Stimulated activated CD4-positive, alpha-beta T cell treated with anti-CD3 and anti-CD28 coated beads, Interleukin-15, amount 100 ng/mL, for 24 hours (primary cell): Measurements from ENCODE around the gene INAFM2.
A peak's percentile ranks its signal among the peaks of the same experiment; 100 is the strongest.

ENCODE experiments used
- DNase-seq: peaks from one replicate; pipeline ENCODE4 v3.0.0-alpha.2; 2020

Gene INAFM2

GRCh38 chr15:40330368-40330836 lies 6.9 kb downstream of the INAFM2 start:
- DNase-seq = no peak

- DNase-seq = no peak
Measured at GRCh38 chr15:40331026-40331425, 7.5 kb downstream of the INAFM2 start.

- no peak for DNase-seq
Measured at GRCh38 chr15:40331637-40332036, 8.1 kb downstream of the INAFM2 start.

GRCh38 chr15:40332113-40332781 lies 8.8 kb downstream of the INAFM2 start:
- no peak for DNase-seq

GRCh38 chr15:40333922-40334492 lies 10.5 kb downstream of the INAFM2 start:
- DNase-seq = peak; percentile 51

- DNase-seq = no peak
Measured at GRCh38 chr15:40334541-40334940, 11.0 kb downstream of the INAFM2 start.

GRCh38 chr15:40334941-40335795 lies 11.7 kb downstream of the INAFM2 start:
- DNase-seq = no peak

GRCh38 chr15:40335938-40336743 lies 12.6 kb downstream of the INAFM2 start:
- no peak for DNase-seq

GRCh38 chr15:40336744-40337122 lies 13.2 kb downstream of the INAFM2 start:
- peak; percentile 20 for DNase-seq

GRCh38 chr15:40337597-40337996 lies 14.1 kb downstream of the INAFM2 start:
- no peak for DNase-seq

- peak; percentile 89 for DNase-seq
Measured at GRCh38 chr15:40338041-40338657, 14.7 kb downstream of the INAFM2 start.

- DNase-seq = no peak
Measured at GRCh38 chr15:40338921-40339620, 15.6 kb downstream of the INAFM2 start.

- DNase-seq = no peak
Measured at GRCh38 chr15:40339621-40339945, 16.1 kb downstream of the INAFM2 start.

- no peak for DNase-seq
Measured at GRCh38 chr15:40340038-40340739, 16.7 kb downstream of the INAFM2 start.

- DNase-seq = no peak
Measured at GRCh38 chr15:40340740-40341400, 17.4 kb downstream of the INAFM2 start, which contains the start of gene CCDC9B. CCDC9B (minus strand) TSS chr15:40340939; CDS start chr15:40340819, 120 bp downstream.

GRCh38 chr15:40342416-40343320 lies 19.2 kb downstream of the INAFM2 start:
- no peak for DNase-seq

- DNase-seq = no peak
Measured at GRCh38 chr15:40343512-40343911, 20.0 kb downstream of the INAFM2 start.

- DNase-seq = no peak
Measured at GRCh38 chr15:40344217-40344616, 20.7 kb downstream of the INAFM2 start.

GRCh38 chr15:40344631-40345120 lies 21.2 kb downstream of the INAFM2 start:
- DNase-seq = peak; percentile 82
